Measurements from ENCODE around the gene CERS1. TPM values are rescaled to one million over a fixed set of nuclear protein-coding genes. Genes with fewer than 3 reads are reported as not detected.

Gene CERS1
- total RNA-seq, 2 experiments from 2014 or later = not detected

DNA sequence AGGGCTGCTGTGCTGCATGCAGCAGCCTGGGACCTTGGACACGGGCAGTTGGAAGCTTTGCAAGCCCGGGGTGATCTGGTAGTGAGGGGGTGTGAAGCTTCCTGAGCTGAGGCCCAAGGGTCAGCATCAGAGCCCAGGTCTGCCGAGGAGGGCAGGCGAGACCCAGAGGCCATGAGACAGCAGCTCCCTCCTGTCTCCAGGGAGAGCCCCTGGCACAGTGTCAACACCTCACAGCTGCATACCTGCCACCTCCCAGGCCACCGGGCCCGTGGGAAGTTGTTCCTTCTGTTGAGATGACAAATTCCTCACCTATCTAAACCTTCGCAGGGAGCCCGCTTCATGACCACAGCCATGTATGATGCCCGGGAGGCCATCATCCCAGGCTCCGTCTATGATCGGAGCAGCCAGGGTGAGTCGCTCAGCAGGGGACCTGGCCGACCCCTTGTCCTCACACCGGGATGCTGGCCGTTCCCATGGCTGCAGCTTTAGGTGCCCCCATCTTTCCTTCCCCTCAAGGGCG is 32.1 kb downstream of the CERS1 start:
- DNase-seq = no peak
- H3K4me3 Mint-ChIP-seq = no peak overlapping the region
- intact Hi-C loops (cut with micrococcal nuclease) = no loop called here
- ChIA-PET POLR2A (no interaction called here), CTCF (no interaction called here)
- H3K36me3 Mint-ChIP-seq = peaks cover 45% of the 10 kb centered on the region
- no peak overlapping the region for H3K27ac Mint-ChIP-seq
- H3K4me1 Mint-ChIP-seq (ENCODE audit: low read depth) = peaks cover 3% of the 10 kb centered on the region
- H3K27me3 Mint-ChIP-seq = no peaks in the 10 kb centered on the region
- no peaks in the 10 kb centered on the region for H3K9me3 Mint-ChIP-seq

GRCh38 chr19:18862976-18863842 is 32.7 kb downstream of the CERS1 start:
- POLR2A ChIA-PET = no interaction called here
- DNase-seq = no peak
- peaks cover 44% of the 10 kb centered on the region for H3K36me3 Mint-ChIP-seq
- H3K4me3 Mint-ChIP-seq = no peak overlapping the region
- H3K9me3 Mint-ChIP-seq = no peaks in the 10 kb centered on the region
- CTCF ChIA-PET = no interaction called here
- H3K4me1 Mint-ChIP-seq (ENCODE audit: low read depth) = peaks cover 3% of the 10 kb centered on the region
- no peak overlapping the region for H3K27ac Mint-ChIP-seq
- no peaks in the 10 kb centered on the region for H3K27me3 Mint-ChIP-seq
- intact Hi-C loops (cut with micrococcal nuclease) = no loop called here

- intact Hi-C loops (cut with micrococcal nuclease) = no loop called here
- H3K36me3 Mint-ChIP-seq = peaks cover 40% of the 10 kb centered on the region
- H3K4me1 Mint-ChIP-seq (ENCODE audit: low read depth) = no peaks in the 10 kb centered on the region
- CTCF ChIA-PET = interaction anchor here (1.4 kb wide), 1 partner anchor 15 kb away, joined by 5 read pairs; no protein-coding TSS in a partner anchor
- no peaks in the 10 kb centered on the region for H3K27me3 Mint-ChIP-seq
- no peak for DNase-seq
- H3K27ac Mint-ChIP-seq = no peak overlapping the region
- POLR2A ChIA-PET = no interaction called here
- no peak overlapping the region for H3K4me3 Mint-ChIP-seq
- no peaks in the 10 kb centered on the region for H3K9me3 Mint-ChIP-seq
Observed at GRCh38 chr19:18861917-18862316, 34.0 kb downstream of the CERS1 start.

DNA sequence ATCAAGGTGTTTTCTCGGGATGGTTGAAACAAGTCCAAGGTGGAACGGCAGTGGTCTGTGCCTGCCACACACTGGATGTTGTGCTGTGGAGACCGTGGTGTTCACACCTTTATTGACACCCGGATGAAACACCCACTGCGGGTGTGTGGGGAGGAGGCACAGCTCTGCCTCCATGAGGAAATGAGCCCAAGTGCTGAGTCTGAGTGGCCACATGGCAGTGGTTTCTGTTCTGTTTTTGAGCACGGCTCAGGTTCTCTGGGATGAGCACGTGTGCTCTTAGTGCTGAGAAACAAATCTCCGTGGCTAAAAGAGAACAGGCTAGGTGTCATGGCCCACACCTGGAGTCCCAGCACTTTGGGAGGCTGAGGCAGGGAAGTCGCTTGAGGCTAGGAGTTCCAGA is 34.7 kb downstream of the CERS1 start:
- H3K27me3 Mint-ChIP-seq = no peaks in the 10 kb centered on the region
- no peak for DNase-seq
- CTCF ChIA-PET = interaction anchor here (1.4 kb wide), 1 partner anchor 14 kb away, joined by 5 read pairs; no protein-coding TSS in a partner anchor
- peaks cover 43% of the 10 kb centered on the region for H3K36me3 Mint-ChIP-seq
- H3K9me3 Mint-ChIP-seq = no peaks in the 10 kb centered on the region
- no peaks in the 10 kb centered on the region for H3K4me1 Mint-ChIP-seq (ENCODE audit: low read depth)
- no peak overlapping the region for H3K4me3 Mint-ChIP-seq
- intact Hi-C loops (cut with micrococcal nuclease) = no loop called here
- POLR2A ChIA-PET = no interaction called here
- no peak overlapping the region for H3K27ac Mint-ChIP-seq

DNA sequence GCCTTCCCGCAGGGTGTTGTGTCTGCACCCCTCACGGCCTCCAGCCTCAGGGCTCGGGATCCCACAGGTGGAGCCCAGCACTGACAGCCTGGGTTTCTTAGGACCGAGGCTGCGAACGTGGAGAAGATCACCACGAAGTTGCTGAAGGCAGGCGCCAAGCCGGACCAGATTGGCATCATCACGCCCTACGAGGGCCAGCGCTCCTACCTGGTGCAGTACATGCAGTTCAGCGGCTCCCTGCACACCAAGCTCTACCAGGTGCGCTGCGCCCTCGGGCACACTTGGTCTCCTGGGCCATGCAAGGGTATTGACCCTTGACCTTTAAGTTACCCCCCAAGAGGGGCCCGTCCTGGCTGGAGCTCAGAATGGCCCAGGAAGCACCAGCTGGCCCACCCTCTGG is 35.2 kb downstream of the CERS1 start:
- DNase-seq = no peak
- CTCF ChIA-PET = interaction anchor here (1.4 kb wide), 1 partner anchor 14 kb away, joined by 5 read pairs; no protein-coding TSS in a partner anchor
- H3K36me3 Mint-ChIP-seq = peaks cover 46% of the 10 kb centered on the region
- no peaks in the 10 kb centered on the region for H3K4me1 Mint-ChIP-seq (ENCODE audit: low read depth)
- no peak overlapping the region for H3K4me3 Mint-ChIP-seq
- H3K27ac Mint-ChIP-seq = no peak overlapping the region
- H3K27me3 Mint-ChIP-seq = no peaks in the 10 kb centered on the region
- POLR2A ChIA-PET = no interaction called here
- no peaks in the 10 kb centered on the region for H3K9me3 Mint-ChIP-seq
- intact Hi-C loops (cut with micrococcal nuclease) = no loop called here

DNA sequence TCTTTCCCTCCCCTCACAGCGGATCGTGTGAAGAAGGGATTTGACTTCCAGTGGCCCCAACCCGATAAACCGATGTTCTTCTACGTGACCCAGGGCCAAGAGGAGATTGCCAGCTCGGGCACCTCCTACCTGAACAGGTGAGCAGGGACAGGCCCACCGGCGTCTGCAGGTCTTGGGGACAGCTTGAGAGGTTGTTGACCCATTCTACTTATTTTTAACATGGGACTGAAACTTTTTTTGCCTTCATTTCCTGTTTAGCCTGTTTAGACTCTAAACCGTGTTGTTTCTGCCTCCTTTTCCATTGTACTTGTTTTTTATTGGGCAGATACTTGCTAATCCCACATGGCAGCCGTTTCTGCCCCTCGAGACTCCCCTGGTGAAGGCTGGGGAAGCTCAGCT is 35.7 kb downstream of the CERS1 start:
- Mint-ChIP-seq H3K4me1 (ENCODE audit: low read depth) (no peaks in the 10 kb centered on the region), H3K27me3 (no peaks in the 10 kb centered on the region), H3K36me3 (peaks cover 49% of the 10 kb centered on the region), H3K9me3 (no peaks in the 10 kb centered on the region), H3K27ac (no peak overlapping the region), H3K4me3 (no peak overlapping the region)
- DNase-seq = no peak
- CTCF ChIA-PET = interaction anchor here (1.4 to 5.0 kb wide), 2 partner anchors 12 to 13 kb away, joined by 5 to 30 read pairs; no protein-coding TSS in a partner anchor
- POLR2A ChIA-PET = no interaction called here
- intact Hi-C loops (cut with micrococcal nuclease) = no loop called here

GRCh38 chr19:18859676-18860301 is 36.2 kb downstream of the CERS1 start:
- peaks cover 53% of the 10 kb centered on the region for H3K36me3 Mint-ChIP-seq
- no peak for DNase-seq
- CTCF ChIA-PET = interaction anchor here (5.0 kb wide), 1 partner anchor 12 kb away, joined by 30 read pairs; no protein-coding TSS in a partner anchor
- intact Hi-C loops (cut with micrococcal nuclease) = no loop called here
- no peaks in the 10 kb centered on the region for H3K4me1 Mint-ChIP-seq (ENCODE audit: low read depth)
- no peak overlapping the region for H3K4me3 Mint-ChIP-seq
- no peaks in the 10 kb centered on the region for H3K9me3 Mint-ChIP-seq
- H3K27ac Mint-ChIP-seq = no peak overlapping the region
- POLR2A ChIA-PET = no interaction called here
- H3K27me3 Mint-ChIP-seq = no peaks in the 10 kb centered on the region

DNA sequence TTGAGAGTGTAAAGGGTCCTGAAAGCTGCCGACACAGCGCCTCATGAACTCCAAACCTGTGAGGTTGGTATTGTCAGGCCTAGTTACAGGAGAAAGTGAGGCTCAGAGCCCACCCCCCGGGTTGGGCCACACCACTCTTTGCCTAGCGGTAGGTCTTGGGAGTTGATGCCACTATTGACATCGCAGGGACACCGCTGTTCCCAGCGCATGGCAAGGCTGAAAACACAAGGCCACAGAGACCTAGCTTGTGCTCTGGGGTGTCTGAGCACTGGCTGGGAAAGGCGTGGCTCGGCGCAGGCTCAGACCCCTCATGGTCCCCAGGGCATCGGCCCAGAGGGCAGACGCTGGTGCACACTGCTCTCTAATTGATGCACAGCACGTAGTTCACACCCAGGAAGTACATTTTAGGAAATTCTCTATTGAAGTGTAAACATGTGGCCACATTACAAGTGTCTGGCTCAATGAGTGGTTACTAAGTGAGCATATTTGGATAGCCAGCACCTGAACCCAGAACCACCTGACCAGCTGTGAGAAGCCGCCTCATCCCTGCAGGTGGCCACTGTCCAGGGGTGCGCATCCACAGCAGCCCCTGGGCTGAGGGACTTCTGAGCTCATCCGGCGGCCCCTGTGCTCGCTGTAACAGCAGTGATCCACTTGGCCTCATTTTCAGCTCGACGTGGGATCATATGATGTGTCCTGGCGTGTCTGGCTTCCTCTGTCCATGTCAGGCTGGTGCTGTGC is 36.9 kb downstream of the CERS1 start:
- Mint-ChIP-seq H3K9me3 (no peaks in the 10 kb centered on the region), H3K36me3 (peaks cover 55% of the 10 kb centered on the region), H3K27ac (no peak overlapping the region), H3K27me3 (no peaks in the 10 kb centered on the region), H3K4me3 (no peak overlapping the region), H3K4me1 (ENCODE audit: low read depth) (no peaks in the 10 kb centered on the region)
- ChIA-PET POLR2A (no interaction called here), CTCF (interaction anchor here (5.0 kb wide), 1 partner anchor 11 kb away, joined by 30 read pairs; no protein-coding TSS in a partner anchor)
- intact Hi-C loops (cut with micrococcal nuclease) = no loop called here
- DNase-seq = no peak

DNA sequence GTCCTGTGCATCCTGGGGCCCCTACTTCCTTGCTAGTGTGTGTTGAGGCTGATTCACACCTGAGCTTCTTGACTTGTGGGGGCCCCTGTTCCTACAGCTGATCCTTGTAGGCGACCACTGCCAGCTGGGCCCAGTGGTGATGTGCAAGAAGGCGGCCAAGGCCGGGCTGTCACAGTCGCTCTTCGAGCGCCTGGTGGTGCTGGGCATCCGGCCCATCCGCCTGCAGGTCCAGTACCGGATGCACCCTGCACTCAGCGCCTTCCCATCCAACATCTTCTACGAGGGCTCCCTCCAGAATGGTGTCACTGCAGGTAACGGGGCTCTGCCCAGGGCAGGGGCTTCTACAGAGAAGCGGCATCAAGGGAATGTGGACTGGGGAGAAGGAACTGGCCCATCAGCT is 38.7 kb downstream of the CERS1 start:
- Mint-ChIP-seq H3K9me3 (no peaks in the 10 kb centered on the region), H3K4me1 (ENCODE audit: low read depth) (no peaks in the 10 kb centered on the region), H3K36me3 (peaks cover 59% of the 10 kb centered on the region), H3K4me3 (no peak overlapping the region), H3K27ac (no peak overlapping the region), H3K27me3 (no peaks in the 10 kb centered on the region)
- CTCF ChIA-PET = interaction anchor here (1.2 to 5.0 kb wide), 3 partner anchors 9 to 406 kb away, joined by 4 to 30 read pairs (median 17); no protein-coding TSS in a partner anchor
- no peak for DNase-seq
- intact Hi-C loops (cut with micrococcal nuclease) = no loop called here
- POLR2A ChIA-PET = no interaction called here

DNA sequence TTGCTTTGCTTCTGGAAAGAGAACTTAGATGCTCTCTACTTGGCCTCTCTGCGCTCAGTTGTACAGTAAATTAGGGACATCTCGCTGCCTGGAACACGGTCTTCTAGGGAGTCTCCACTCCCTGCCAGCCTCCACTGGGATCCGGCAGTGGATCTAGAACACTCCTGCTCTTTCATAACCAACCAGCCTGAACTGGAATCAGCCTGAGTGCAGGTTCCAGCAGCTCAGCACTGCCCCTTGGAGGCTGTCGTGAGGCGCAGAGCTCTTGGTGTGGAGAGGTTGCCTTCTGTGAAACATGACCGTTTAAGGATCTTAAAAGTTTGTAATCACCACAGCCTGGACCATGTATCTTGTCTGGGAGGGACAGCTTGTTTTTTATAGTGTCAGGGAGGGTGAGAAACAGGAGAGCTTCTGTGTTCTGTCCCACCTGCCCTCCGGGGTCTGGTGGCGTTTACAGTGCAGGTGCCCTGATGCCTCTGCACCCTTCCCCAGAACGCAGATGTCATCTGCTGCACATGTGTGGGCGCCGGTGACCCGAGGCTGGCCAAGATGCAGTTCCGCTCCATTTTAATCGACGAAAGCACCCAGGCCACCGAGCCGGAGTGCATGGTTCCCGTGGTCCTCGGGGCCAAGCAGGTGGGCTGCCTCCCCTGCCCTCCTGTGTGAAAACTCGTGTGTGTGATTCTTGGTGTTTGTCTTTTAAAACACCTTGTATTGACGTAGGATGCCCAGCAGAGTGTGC is 39.4 kb downstream of the CERS1 start:
- no peaks in the 10 kb centered on the region for H3K9me3 Mint-ChIP-seq
- no peak for DNase-seq
- no peak overlapping the region for H3K27ac Mint-ChIP-seq
- ChIA-PET CTCF (interaction anchor here (0.7 to 5.0 kb wide), 5 partner anchors 9 to 83 kb away, joined by 3 to 30 read pairs (median 4); no protein-coding TSS in a partner anchor), POLR2A (no interaction called here)
- intact Hi-C loops (cut with micrococcal nuclease) = no loop called here
- no peak overlapping the region for H3K4me3 Mint-ChIP-seq
- no peaks in the 10 kb centered on the region for H3K27me3 Mint-ChIP-seq
- peaks cover 53% of the 10 kb centered on the region for H3K36me3 Mint-ChIP-seq
- no peaks in the 10 kb centered on the region for H3K4me1 Mint-ChIP-seq (ENCODE audit: low read depth)

DNA sequence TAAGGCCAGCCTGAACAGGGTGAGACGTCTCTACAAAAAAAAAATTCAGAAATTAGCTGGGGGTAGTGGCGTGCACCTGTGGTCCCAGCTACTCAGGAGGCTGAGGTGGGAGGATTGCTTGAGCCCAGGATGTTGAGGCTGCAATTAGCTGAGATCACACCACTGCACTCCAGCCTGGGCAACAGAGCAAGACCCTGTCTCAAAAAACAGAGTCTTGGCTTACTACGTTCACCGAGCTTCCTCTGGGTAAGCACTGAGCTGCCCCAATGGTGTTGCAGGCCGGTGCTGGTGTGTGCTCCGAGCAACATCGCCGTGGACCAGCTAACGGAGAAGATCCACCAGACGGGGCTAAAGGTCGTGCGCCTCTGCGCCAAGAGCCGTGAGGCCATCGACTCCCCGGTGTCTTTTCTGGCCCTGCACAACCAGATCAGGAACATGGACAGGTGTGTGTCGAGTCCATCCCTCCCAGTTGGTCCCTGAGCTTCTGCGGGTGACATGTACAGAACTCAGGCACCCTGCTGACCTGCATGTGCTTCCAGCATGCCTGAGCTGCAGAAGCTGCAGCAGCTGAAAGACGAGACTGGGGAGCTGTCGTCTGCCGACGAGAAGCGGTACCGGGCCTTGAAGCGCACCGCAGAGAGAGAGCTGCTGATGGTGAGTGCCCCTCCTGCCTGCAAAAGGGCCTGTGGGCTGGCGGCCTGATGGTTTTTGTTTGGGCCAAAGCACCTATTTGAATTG is 40.1 kb downstream of the CERS1 start:
- Mint-ChIP-seq H3K27me3 (no peaks in the 10 kb centered on the region), H3K4me3 (no peak overlapping the region), H3K9me3 (no peaks in the 10 kb centered on the region), H3K4me1 (ENCODE audit: low read depth) (peaks cover 1% of the 10 kb centered on the region), H3K27ac (no peak overlapping the region), H3K36me3 (peaks cover 51% of the 10 kb centered on the region)
- intact Hi-C loops (cut with micrococcal nuclease) = no loop called here
- no peak for DNase-seq
- ChIA-PET POLR2A (no interaction called here), CTCF (interaction anchor here (0.7 to 5.0 kb wide), 5 partner anchors 8 to 84 kb away, joined by 3 to 30 read pairs (median 4); no protein-coding TSS in a partner anchor)
